Ovary (tissue), 3 donors: ENCODE measurements around the gene TTC22.

Source experiments
- CTCF ChIP-seq, 3 donors: fragments of 450-650 bp in 2 of 3; fragments of 200-600 bp in 1 of 3; IDR thresholded peaks; one replicate each; pipeline versions ENCODE4 v1.5.1 to v1.8.0; 2016 to 2022; ENCODE audit warnings: antibody characterized with exemption in 3 of 3, mild to moderate bottlenecking in 1 of 3
- POLR2A ChIP-seq: fragments of 450-650 bp; IDR thresholded peaks from one replicate; pipeline ENCODE4 v1.6.1; 2017; ENCODE audit warnings: antibody characterized with exemption, mild to moderate bottlenecking, moderate library complexity
- donor health status: DM: no; HTN: no; CAD: no.

DNA sequence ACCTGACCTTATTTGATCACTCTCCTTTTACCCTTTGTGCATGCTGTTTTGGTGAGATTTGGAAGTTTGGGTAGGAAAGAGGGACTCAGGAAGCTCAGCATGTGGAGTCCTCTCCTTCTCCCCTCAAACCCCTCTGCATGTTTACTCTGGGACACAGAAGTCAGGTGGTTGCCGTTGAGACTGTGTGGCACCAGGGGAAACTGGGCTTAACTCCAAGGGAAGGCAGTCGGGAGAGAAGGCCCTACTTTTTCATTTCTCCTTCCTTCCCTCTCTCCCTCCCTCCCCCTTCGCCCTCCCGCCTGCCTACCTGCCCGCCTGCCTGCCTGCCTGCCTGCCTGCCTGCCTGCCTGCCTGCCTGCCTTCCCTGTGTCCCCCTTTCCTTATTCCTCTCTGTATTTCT is 34.8 kb upstream of the TTC22 start:
- TF ChIP-seq CTCF (IDR thresholded peaks at IDR 0.05), result no peak
- TF ChIP-seq POLR2A, result no peak
